HepG2 (cell line): ENCODE measurements around the gene IL1RAPL1. TPM values are rescaled to one million over a fixed set of nuclear protein-coding genes. Genes with fewer than 3 reads are reported as not detected.

Experiments used
- ATAC-seq: fragments of 200-7000 bp; cut with Tn5 transposase; 3 replicates; pipeline ENCODE4 v1.9.1; 2020; ENCODE audit warnings: mild to moderate bottlenecking, moderate library complexity
- BruUV-seq: library from RNA; stranded (reverse); fragments of 400-500 nt; replicated peaks from 2 replicates; lab custom pipeline; 2021; lab: Mats Ljungman, UMichigan
- CTCF ChIA-PET: fragments of 300-600 bp; formaldehyde crosslinking; extraction: SDS; loops from one replicate; lab custom pipeline; 2021; ENCODE audit warnings: low total read pairs, inconsistent platforms, low intra/inter-chr PET ratio; lab: Yijun Ruan, JAX
- POLR2A ChIA-PET: fragments of 350-600 bp; sonication (Branson Sonifier 250); formaldehyde crosslinking; loops from one replicate; lab custom pipeline; 2020; ENCODE audit warnings: antibody characterized with exemption, inconsistent platforms; lab: Yijun Ruan, JAX
- DNase-seq: peaks from one replicate; pipeline ENCODE4 v3.0.0-alpha.2; 2015; ENCODE audit warnings: low spot score
- FAIRE-seq: peaks from 3 replicates; lab custom pipeline; 2011; peaks lifted over from hg19 to GRCh38; lab: Jason Lieb, UNC
- H2AFZ ChIP-seq: one replicate; pipeline ENCODE4 v1.6.1; 2011; ENCODE audit warnings: low read length, inconsistent platforms
- H3K27ac ChIP-seq: fragments of 300-600 bp; 3 replicates; pipeline ENCODE4 v1.8.0; 2011; ENCODE audit warnings: mixed run types, mild to moderate bottlenecking, mixed read lengths, low read length, inconsistent platforms; ENCODE audit not compliant: insufficient read depth; ENCODE audit errors: extremely low read length
- H3K27me3 ChIP-seq, 2 experiments: fragments of 200-600 bp in 1 of 2; 2 replicates in 1 of 2; 3 replicates in 1 of 2; pipeline versions ENCODE4 v1.6.0 to v1.8.0; 2011; ENCODE audit warnings: low read length in 2 of 2, mild to moderate bottlenecking in 2 of 2, moderate library complexity in 2 of 2, inconsistent platforms in 1 of 2; ENCODE audit not compliant: insufficient read depth in 2 of 2, control insufficient read depth in 1 of 2
- H3K36me3 ChIP-seq, 2 experiments: fragments of 200-600 bp in 1 of 2; replicated peaks in 1 of 2; 2 replicates in 1 of 2; 3 replicates in 1 of 2; pipeline versions ENCODE4 v1.5.1 to v1.8.0; 2011; ENCODE audit warnings: low read length in 2 of 2, inconsistent platforms in 1 of 2; ENCODE audit not compliant: insufficient read depth in 2 of 2, control insufficient read depth in 1 of 2
- H3K4me1 ChIP-seq: 2 replicates; pipeline ENCODE4 v1.5.1; 2012; ENCODE audit warnings: low read length, inconsistent platforms; ENCODE audit not compliant: insufficient read depth
- H3K4me2 ChIP-seq: 2 replicates; pipeline ENCODE4 v1.6.0; 2011; ENCODE audit warnings: low read depth, low read length, inconsistent platforms
- H3K4me3 ChIP-seq, 3 experiments: fragments of 200-600 bp in 1 of 3; sonication (generic), shearing (Covaris generic) in 1 of 3; replicated peaks in 1 of 3; 2 replicates each; pipeline ENCODE4 v1.5.1; 2011 to 2016; ENCODE audit warnings: low read length in 3 of 3, inconsistent platforms in 2 of 3, low read depth in 2 of 3, mild to moderate bottlenecking in 2 of 3, control low read depth in 1 of 3, mixed read lengths in 1 of 3; ENCODE audit not compliant: insufficient read depth in 1 of 3
- H3K79me2 ChIP-seq: one replicate; pipeline ENCODE4 v1.6.1; 2011; ENCODE audit warnings: low read length, inconsistent platforms; ENCODE audit not compliant: insufficient read depth
- H3K9ac ChIP-seq: 2 replicates; pipeline ENCODE4 v1.6.0; 2011; ENCODE audit warnings: mild to moderate bottlenecking, low read depth, low read length, inconsistent platforms; ENCODE audit not compliant: insufficient read depth
- H3K9me3 ChIP-seq: 2 replicates; pipeline ENCODE4 v1.5.1; 2012; ENCODE audit warnings: mild to moderate bottlenecking, low read length
- H4K20me1 ChIP-seq: 2 replicates; pipeline ENCODE4 v1.6.0; 2011; ENCODE audit warnings: inconsistent platforms, mild to moderate bottlenecking, low read length, moderate library complexity; ENCODE audit not compliant: insufficient read depth
- CEBPG ChIP-seq: IDR thresholded peaks from 2 replicates; pipeline ENCODE4 v1.6.1; 2016
- HMGA1 ChIP-seq: sonication (generic); formaldehyde crosslinking; conservative IDR thresholded peaks from 2 replicates; pipeline ENCODE4 v1.4.0; 2020; ENCODE audit warnings: missing genetic modification reagents
- KMT2A ChIP-seq: sonication (generic); formaldehyde crosslinking; IDR thresholded peaks from 2 replicates; pipeline ENCODE4 v1.4.0; 2020; ENCODE audit warnings: missing genetic modification reagents
- MXI1 ChIP-seq: IDR thresholded peaks from 3 replicates; pipeline ENCODE4 v1.6.1; 2012; ENCODE audit warnings: low read depth, low read length, inconsistent platforms, borderline replicate concordance
- SAP130 ChIP-seq: IDR thresholded peaks from 2 replicates; pipeline ENCODE4 v1.6.1; 2016; ENCODE audit warnings: low read depth
- SRY ChIP-seq: sonication (generic); formaldehyde crosslinking; IDR thresholded peaks from 2 replicates; pipeline ENCODE4 v1.8.0; 2022; ENCODE audit warnings: mild to moderate bottlenecking, missing genetic modification reagents
- ZBTB26 ChIP-seq: IDR thresholded peaks from 2 replicates; pipeline ENCODE4 v1.6.1; 2016; ENCODE audit warnings: missing compliant biosample characterization, missing genetic modification reagents, borderline replicate concordance
- ZSCAN25 ChIP-seq: sonication (generic); formaldehyde crosslinking; IDR thresholded peaks from 2 replicates; pipeline ENCODE4 v1.8.0; 2022; ENCODE audit warnings: mild to moderate bottlenecking, missing genetic modification reagents
- WGBS: methylation state at CpG from one replicate; pipeline ENCODE4 v1.1.6; 2017; ENCODE audit warnings: low lambda C conversion rate; 5-methylcytosine and 5-hydroxymethylcytosine counted together
- in situ Hi-C: cut with HindIII; loops from 2 replicates; pipeline ENCODE4 v1.10.0; 2017; ENCODE audit warnings: low pct_unique_long_range_greater_than_20kb; ENCODE audit not compliant: extremely low pct_ligation_motif_present
- intact Hi-C: fragments of 100-400 bp; cut with micrococcal nuclease; formaldehyde crosslinking; loops from one replicate; pipeline ENCODE4 v1.10.0; 2022; ENCODE audit not compliant: unreplicated experiment
- polyA plus RNA-seq, 8 experiments: library from polyadenylated mRNA; depleted of rRNA in 3 of 8; stranded (reverse) in 7 of 8; unstranded in 1 of 8; fragments of >200 nt; fragmentation: Illumina TruSeq in 4 of 8; extraction: Trizol in 4 of 8; gene quantifications; 2 replicates each; pipeline versions ENCODE4 v1.2.1 to v1.2.3, GENCODE V29; 2011 to 2016; ENCODE audit warnings: low read depth in 4 of 8, missing spikeins in 1 of 8, mixed read lengths in 1 of 8; ENCODE audit not compliant: insufficient read depth in 1 of 8
- total RNA-seq, 5 experiments: library from RNA; depleted of rRNA; stranded (reverse); fragments of >200 nt; fragmentation: Illumina TruSeq; extraction: Trizol; gene quantifications; 2 replicates each; pipeline ENCODE4 v1.2.3, GENCODE V29; 2016; ENCODE audit warnings: low read depth in 1 of 5
- TF ChIP-seq, protein P1 (sequence below), 2 experiments: sonication (generic) in 1 of 2; formaldehyde crosslinking in 1 of 2; IDR thresholded peaks; 2 replicates each; pipeline versions ENCODE4 v1.5.1 to v1.6.1; 2011 to 2020; ENCODE audit warnings: borderline replicate concordance in 1 of 2, low read depth in 1 of 2, low read length in 1 of 2, mild to moderate bottlenecking in 1 of 2, missing genetic modification reagents in 1 of 2, moderate library complexity in 1 of 2
- TF ChIP-seq, protein P2 (sequence below): sonication (generic); formaldehyde crosslinking; conservative IDR thresholded peaks from 2 replicates; pipeline ENCODE4 v1.5.0; 2020; ENCODE audit warnings: missing genetic modification reagents
- TF ChIP-seq, protein P3 (sequence below): sonication (generic); formaldehyde crosslinking; IDR thresholded peaks from 2 replicates; pipeline ENCODE4 v1.8.0; 2022; ENCODE audit warnings: mild to moderate bottlenecking, missing genetic modification reagents; ENCODE audit not compliant: insufficient replicate concordance

The IL1RAPL1 gene
- total and polyA plus RNA-seq, 2 of the 13 experiments (the other 11 are each of a cell fraction or from before 2014, with no cell fraction given), result 0.04 TPM; not detected in 1

DNA sequence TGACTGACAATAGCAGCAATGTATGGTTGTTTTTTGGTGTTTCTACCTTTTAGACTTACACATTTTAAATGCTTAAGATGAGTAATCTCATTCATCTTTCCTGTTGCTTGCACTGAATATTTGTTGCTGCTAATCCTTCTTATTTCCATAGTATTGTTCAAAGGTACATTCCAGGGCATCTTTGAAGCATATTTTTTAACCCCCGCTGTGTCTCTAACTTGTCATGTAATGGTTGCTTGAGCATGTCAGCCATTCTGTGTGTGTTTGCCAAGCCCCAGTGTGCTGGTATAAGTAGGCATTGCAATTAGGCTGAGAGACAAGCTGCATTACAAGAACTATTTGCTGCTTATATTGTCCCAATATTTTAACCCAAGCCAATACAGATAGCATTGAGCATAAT is 87.9 kb downstream of the IL1RAPL1 start:
- no peak for TF ChIP-seq HMGA1 (CRISPR knock-in tag)
- TF ChIP-seq SAP130 (CRISPR knock-in tag), result no peak
- TF ChIP-seq ZBTB26 (CRISPR knock-in tag), result no peak
- TF ChIP-seq MXI1, result no peak
- TF ChIP-seq ZSCAN25, result no peak
- TF ChIP-seq, protein P1, sequence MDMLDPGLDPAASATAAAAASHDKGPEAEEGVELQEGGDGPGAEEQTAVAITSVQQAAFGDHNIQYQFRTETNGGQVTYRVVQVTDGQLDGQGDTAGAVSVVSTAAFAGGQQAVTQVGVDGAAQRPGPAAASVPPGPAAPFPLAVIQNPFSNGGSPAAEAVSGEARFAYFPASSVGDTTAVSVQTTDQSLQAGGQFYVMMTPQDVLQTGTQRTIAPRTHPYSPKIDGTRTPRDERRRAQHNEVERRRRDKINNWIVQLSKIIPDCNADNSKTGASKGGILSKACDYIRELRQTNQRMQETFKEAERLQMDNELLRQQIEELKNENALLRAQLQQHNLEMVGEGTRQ (IDR thresholded peaks at IDR 0.05; ENCODE audit: low read depth, low read length), result no peak
- TF ChIP-seq, protein P1 (CRISPR knock-in tag; IDR thresholded peaks at IDR 0.05; ENCODE audit: borderline replicate concordance), result no peak
- TF ChIP-seq KMT2A (CRISPR knock-in tag), result no peak
- TF ChIP-seq CEBPG (CRISPR knock-in tag), result no peak
- TF ChIP-seq, protein P2, sequence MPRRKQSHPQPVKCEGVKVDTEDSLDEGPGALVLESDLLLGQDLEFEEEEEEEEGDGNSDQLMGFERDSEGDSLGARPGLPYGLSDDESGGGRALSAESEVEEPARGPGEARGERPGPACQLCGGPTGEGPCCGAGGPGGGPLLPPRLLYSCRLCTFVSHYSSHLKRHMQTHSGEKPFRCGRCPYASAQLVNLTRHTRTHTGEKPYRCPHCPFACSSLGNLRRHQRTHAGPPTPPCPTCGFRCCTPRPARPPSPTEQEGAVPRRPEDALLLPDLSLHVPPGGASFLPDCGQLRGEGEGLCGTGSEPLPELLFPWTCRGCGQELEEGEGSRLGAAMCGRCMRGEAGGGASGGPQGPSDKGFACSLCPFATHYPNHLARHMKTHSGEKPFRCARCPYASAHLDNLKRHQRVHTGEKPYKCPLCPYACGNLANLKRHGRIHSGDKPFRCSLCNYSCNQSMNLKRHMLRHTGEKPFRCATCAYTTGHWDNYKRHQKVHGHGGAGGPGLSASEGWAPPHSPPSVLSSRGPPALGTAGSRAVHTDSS (CRISPR knock-in tag), result no peak
- TF ChIP-seq SRY (CRISPR knock-in tag), result no peak
- TF ChIP-seq, protein P3, sequence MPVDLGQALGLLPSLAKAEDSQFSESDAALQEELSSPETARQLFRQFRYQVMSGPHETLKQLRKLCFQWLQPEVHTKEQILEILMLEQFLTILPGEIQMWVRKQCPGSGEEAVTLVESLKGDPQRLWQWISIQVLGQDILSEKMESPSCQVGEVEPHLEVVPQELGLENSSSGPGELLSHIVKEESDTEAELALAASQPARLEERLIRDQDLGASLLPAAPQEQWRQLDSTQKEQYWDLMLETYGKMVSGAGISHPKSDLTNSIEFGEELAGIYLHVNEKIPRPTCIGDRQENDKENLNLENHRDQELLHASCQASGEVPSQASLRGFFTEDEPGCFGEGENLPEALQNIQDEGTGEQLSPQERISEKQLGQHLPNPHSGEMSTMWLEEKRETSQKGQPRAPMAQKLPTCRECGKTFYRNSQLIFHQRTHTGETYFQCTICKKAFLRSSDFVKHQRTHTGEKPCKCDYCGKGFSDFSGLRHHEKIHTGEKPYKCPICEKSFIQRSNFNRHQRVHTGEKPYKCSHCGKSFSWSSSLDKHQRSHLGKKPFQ, result no peak
- no peaks in the 10 kb centered on the region for H3K9me3 ChIP-seq
- ChIA-PET CTCF (no interaction called here), POLR2A (no interaction called here)
- no TSS peak for BruUV-seq
- no peak overlapping the region for H3K27ac ChIP-seq
- no peak overlapping the region for H2AFZ ChIP-seq
- ATAC-seq (no peak), FAIRE-seq (no peak), DNase-seq (no peak)
- H4K20me1 ChIP-seq, result no peaks in the 10 kb centered on the region
- no peak overlapping the region for H3K4me3 ChIP-seq
- in situ Hi-C loops (no loop called here), intact Hi-C loops (no loop called here)
- H3K4me1 ChIP-seq, result no peaks in the 10 kb centered on the region
- H3K4me2 ChIP-seq, result no peak overlapping the region
- H3K9ac ChIP-seq, result no peak overlapping the region
- WGBS, result 0% methylated on average over 1 of the region's 1 CpG
- H3K79me2 ChIP-seq, result no peaks in the 10 kb centered on the region
- no peaks in the 10 kb centered on the region for H3K36me3 ChIP-seq
- no peaks in the 10 kb centered on the region for H3K27me3 ChIP-seq
